CD4-positive, alpha-beta T cell treated with Interleukin-1 beta for 1 hour (primary cell): Measurements from ENCODE around the gene MSTN.

ENCODE experiments used
- DNase-seq, 2 donors: peaks; one replicate each; pipeline ENCODE4 v3.0.0-alpha.2; 2020 to 2022

MSTN gene

DNA sequence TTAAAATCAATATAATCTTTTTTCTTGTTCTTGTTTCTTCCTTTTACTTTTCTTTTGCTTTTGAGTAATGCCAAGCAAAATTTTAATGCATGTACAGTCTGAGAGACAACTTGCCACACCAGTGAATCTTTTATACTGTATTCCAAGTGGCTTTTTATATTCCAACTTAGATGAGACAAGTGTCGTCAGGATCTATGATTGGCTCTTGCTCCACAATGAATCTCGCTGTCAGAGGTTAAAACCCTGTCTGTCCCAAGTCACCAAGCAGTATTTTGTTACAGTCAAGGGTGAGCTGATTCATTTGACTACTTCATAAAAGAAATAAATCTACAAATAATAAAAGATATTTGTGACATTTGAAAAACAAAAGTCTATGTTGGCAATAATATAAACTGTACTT, at the start of gene MSTN:
MSTN (minus strand) TSS at position 129 of the 400 bp plus-strand sequence. CDS start 133 bp downstream, outside the sequence.
- no peak for DNase-seq

DNA sequence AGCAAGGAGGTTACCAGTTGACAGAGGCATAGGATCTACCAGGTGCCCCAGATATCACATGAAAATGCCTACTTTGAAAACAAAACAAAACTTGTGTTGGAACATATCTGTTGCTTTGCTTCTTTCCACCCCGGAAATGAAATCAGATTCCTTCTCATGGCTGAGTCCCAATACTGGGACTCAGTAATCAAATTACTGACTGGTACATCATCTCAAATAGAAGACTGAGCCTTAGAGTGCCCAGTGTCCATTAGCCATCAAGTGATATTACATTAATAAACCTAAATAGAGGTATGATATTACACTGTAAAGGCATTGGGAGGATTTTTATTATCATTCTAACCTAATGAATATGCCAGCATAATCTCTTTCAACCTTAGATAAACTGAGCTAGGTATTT, 48.6 kb upstream of the MSTN start:
- DNase-seq = no peak

DNA sequence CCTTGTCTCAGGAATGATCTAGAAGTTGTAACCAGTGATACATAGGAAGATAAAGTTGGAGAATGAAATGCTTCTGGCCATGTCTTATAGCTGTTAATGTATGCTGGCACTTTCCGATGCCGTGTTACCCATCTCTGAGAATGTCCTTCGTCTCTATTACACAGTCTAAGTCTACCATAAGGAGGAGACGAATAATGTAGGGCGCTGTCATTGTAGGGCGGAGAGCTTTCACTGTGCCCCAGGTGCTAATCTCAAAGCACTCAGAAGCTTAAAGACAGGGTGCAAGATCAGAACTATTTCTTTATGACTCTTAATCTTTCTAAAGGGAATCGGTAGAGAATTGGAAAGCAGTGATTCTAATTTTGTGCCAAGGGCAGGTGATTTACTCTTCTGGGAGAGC, 48.2 kb upstream of the MSTN start:
- no peak for DNase-seq

DNA sequence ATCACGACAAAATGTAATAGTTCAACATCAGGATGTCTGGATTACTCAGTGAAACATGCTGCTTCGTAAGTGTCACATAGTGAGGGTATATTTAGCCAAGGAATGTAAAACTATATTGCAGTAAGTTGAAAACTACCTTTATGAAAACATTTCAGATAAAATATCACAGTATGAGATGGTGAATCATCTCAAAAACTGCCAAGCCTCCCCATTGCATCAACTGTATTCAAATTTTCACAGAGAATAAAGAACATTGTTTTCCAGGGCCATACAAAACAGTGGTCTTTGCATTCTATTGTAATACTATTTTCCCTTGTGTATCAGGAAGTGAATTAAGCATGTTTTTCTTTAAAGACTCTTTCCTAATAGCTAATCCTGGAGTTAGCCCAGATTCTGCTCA, 47.6 kb upstream of the MSTN start:
- DNase-seq = no peak

DNA sequence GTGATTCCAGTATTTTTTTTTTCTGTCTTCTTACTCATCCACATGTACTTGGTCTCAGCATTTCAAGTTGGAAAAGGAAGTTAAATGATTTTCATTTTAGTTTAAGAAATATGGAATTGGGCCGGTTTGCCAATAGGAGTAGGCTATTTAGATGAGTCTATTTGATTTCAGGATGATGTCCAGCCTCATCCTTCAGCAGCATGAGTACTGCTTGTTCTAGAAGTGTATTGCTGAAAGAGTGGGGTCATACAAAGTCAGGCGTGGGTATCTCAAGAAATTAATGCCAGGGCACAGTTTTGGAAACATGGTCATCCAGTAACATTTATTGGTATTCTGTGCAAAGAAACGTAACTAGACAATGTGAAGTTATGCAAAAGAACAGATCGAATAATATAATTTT, 44.9 kb upstream of the MSTN start:
- DNase-seq = no peak

DNA sequence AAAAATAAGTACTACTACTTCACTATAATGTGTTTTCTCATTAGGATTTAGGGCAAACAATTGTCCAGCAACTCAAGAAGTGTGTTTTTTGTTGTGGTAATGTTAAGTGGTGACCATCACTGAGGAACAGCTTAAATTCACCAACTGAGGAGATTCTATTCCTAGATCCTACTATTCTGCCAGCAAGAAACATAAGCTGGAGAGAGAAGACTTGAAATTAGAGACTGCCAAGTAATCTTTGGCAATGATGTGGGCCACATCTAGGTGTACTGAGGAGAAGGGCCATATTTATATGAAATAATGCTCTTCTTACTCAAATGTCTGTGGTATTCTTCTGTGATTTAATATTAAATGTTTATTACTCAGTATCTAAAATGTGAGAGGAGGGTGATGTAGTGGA, 44.3 kb upstream of the MSTN start:
- no peak for DNase-seq

DNA sequence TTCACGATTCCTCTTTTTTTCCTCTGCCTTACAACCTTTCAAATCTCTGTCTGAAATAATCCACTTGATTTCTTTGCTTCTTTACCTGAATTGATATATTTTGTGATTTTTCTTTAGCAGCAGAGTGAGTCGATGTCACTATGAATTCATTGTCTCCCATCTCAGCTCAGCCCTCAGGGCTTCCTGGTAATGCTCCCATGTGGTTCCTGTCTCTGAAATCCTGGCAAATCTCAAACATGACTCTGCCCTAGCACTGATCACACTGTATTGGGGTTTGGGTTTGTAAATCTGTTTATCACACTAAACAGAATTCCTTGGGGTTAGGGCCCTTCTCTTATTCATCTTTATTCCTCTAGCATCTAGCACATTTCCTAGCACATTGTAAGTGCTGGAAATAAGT, 43.0 kb upstream of the MSTN start:
- no peak for DNase-seq

DNA sequence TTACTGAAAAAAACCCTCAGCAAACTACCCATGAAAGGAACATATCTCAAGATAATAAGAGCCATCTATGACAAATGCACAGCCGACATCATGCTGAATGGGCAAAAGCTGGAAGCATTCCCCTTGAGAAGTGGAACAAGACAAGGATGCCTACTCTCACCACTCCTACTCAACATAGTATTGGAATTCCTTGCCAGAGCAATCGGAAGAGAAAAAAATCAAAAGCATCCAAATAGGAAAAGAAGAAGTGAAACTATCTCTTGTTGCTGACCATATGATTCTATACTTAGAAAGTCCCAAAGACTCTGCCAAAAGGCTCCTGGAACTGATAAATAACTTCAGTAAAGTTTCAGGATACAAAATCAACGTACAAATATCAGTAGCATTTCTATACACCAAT, 40.6 kb upstream of the MSTN start:
- no peak for DNase-seq

DNA sequence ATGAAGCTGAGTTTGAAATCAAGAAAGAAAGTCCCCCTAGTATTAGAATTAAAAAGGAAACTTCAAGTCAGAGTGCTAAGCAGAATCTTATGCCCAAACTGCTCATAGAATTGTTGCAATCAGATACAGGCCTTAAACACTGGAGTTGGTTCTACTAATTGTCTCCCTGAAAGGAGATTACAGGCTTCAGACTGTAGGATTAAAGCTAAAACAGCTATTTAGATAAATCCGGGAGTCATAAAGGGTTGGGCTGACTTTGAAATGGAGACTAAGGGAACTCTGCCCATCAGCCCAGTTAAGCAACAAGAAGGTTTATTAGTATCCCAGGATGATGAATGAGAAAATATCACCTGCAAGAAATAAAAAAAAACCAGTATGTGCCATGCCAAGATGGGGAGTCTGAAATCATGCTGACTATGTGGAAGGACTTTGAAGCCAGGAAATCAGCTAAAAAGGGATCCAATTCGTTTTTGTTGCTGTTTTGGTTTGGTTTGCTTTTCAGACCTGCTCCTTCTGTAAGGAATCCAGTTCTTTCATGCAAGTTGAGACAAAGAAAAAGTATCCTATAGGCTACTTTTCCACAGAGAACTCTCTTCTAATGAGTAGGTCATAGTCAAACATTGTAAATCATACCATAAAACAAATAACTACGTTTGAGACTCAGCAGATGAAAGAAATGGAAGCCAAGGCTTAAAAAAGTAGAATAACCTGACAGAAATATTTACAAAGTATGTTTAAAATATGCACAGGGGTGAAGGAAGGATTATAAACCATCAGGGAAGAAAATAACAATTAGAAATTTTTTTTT, 37.6 kb upstream of the MSTN start:
- DNase-seq = no peak

DNA sequence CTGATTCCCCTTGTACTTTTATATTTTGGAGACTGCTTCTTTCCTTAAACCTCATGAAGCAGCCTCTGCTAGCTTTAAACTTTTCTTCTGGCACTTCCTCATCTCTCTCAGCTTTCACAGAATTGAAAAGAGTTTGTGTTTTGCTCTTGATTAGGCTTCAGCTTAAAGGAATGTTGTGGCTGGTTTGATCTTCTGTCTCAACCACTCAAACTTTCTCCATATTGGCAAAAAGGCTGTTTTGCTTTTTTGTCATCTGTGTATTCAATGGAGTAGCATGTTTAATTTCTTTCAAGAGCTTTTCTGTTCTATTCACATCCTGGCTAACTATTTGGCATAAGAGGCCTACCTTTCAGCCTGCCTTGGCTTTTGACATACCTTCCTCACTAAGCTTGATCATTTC, 36.3 kb upstream of the MSTN start:
- DNase-seq = no peak

DNA sequence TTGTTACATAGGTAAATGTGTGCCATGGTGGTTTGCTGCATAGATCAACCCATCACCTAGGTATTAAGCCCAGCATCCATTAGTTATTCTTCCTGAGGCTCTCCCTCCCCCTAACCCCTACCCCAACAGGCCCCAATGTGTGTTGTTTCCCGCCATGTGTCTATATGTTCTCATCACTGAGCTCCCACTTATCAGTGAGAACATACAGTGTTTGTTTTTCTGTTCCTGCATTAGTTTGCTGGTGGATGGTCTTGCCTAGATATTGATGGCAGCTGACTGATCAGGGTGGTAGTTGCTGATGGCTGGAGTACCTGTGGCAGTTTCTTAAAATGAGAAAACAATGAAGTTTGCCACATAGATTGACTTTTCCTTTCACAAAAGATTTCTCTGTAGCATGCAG, 34.6 kb upstream of the MSTN start:
- DNase-seq = no peak

DNA sequence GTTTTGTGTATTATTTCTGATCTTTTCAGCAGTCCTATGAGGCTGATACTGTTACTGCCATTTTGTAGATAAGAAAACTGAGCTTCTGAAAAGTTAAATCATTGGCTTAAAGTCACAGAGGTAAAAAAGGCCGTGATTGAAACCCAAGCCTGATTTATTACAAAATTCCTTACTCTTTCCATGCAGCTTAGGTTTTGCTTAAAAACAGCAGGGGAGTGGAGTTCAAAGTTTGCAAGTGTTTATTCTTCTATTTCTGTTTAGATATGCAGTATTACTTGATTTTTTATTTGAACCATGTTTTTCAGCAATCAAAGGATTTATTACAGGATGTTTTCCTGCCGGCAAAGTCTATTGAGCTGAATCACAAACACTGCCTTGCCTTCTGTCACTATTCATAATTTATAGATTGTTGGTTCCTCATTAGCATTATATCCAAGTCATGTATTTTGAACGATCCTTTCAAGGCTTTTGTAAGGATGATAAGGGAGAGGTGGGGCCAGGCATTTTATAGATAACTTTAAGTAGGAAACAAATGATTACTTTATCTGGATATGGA, 31.9 kb upstream of the MSTN start:
- no peak for DNase-seq

DNA sequence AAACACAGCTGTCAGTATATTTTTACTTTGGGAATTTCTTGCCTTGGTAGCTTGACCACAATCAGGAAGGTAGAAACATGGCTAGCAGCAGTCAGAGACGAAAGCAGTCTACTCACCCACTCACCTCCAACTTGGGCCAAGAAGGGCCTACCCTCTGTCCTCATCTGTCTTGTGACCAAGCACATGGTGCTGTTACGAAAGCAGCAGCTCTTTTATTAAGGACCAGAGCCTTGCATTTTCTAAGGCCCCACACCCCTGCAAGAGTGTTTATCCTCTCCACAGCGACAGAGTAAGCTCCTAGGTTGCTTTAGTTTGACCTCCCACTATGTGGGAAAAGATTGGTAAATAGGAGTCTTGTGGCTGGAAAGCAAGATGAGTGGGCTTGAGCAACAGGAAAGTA, 31.3 kb upstream of the MSTN start:
- no peak for DNase-seq

DNA sequence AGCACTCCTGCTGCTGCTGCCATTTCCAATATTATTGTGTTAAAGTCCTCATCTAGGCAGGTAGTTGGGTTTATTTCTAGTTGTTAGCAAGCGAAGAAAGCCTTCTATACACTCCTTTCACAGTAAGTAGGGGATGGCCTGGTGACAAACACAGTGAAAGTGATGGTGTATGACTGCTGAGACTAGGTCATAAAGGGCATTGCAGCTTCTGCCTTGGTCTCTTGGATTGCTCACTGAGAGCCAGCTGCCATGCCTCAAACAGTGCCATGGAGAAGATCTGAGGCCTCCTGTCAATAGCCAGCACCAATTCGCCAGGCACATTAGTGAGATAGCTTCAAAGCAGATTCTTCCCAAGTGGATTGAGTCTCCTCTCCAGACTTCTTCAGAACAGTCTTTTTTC, 27.6 kb upstream of the MSTN start:
- DNase-seq = no peak

DNA sequence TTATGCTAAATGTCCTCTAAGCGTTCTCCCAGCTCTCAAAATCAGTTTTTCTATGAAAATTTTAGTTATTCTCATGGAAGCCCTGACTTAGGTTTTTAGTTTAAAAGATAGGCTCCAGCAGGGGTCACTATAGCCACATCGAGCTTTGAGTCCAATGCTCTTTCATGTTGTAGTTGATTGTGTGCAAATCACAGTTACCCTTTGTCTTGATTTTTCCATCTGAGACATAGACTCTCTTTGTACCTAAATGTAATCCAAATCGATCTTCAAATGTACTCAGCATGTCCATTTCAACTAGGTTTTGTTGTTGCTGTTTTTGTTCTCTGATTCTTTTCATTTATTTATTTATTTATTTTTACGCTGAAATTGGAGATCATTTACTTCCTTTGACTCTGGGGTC, 26.4 kb upstream of the MSTN start:
- peak; percentile 26 to 65 for DNase-seq

DNA sequence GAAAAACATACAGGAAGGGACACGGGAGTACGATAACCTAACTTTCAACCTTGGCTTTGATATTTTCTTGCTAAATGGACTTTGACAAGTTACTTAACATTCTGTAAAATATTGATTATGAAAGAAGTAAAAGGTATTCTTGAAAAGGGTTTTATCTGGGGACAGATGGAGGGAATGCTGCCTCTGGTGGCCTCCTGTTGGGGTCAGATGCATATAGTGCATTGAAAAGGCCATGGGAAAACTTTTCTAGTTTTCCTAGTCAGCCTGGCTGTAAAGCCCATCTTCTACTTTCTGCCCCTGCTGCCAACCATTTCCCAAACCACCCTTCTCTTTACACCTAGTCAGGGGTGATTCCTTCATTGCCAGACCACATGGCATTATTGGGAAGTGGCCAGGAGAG, 22.2 kb upstream of the MSTN start:
- DNase-seq = no peak

DNA sequence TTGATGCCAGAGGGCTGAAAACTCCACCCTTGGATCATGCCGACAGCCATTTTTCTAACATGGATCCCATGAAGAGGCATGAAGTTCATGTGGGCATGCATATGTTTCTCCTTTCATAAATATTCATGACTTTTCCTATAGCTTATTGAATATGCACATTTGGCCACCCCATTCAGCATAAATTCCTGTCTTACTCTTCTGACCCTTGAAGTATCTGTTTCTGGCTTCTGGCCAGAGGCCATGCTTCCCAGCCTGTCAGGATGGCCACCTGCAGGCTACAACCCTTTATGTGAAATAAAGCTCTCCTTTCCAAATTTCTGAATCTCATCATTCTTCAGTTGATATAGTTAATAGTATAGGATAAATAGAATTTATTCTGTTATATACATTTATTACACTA, 19.6 kb upstream of the MSTN start:
- no peak for DNase-seq

DNA sequence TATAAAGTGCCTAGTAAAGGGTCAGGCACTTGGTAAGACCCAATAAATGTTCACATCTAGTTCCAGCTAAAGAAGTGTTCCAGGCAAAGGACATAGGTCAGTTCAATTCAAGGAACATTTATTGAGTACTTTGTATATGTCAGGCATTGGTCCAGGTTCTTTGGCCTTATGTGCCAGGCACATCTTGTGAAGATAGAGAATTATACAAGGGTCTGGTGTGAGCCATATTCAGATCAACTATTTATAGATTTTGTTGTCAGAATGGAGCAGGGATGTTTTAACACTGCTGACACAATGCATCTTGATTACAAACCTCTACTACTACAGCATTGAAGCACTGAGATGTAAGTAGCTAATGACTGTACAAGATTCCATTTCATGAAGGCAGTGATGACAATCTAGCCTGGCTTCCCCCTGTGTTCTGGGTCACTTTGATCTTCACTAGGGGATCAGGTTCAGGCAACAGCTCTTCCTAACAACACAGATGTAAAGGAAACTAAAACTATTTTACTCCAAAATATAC, 18.1 kb upstream of the MSTN start:
- no peak for DNase-seq

DNA sequence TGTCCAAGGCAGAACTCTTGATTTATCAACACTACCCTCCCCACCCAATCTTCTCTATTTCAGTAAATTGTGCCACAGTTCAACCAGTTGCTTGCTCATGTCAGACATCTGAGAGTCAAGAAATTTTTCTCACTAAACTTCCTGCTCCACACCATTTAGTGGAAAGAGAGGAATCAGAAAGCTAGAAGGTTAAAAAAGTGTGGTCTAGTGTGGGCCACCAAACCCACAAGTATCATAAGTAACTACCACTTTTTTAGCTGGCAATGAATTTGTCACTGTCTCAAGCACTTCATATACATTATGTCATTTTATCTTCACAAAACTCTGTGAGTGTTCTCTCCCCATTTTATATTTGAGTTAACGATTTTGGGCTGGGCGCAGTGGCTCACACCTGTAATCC, 16.6 kb upstream of the MSTN start:
- no peak for DNase-seq

DNA sequence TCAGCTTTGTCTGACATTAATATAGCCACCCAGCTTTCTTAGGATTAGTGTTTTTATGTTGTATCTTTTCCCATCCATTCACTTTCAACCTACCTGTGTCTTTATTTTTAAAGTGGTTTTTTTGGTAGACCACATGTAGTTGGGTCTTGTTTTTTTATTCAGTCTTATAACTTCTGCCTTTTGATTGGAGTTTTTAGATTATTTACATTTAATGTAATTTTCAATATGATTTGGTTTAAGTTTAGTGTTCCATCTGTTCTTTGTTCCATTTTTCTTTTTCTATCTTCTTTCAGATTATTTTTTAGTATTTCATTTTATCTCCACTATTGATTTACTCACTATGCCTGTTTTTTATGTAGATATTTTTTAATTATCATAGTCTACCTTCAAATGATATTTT, 13.1 kb upstream of the MSTN start:
- no peak for DNase-seq

DNA sequence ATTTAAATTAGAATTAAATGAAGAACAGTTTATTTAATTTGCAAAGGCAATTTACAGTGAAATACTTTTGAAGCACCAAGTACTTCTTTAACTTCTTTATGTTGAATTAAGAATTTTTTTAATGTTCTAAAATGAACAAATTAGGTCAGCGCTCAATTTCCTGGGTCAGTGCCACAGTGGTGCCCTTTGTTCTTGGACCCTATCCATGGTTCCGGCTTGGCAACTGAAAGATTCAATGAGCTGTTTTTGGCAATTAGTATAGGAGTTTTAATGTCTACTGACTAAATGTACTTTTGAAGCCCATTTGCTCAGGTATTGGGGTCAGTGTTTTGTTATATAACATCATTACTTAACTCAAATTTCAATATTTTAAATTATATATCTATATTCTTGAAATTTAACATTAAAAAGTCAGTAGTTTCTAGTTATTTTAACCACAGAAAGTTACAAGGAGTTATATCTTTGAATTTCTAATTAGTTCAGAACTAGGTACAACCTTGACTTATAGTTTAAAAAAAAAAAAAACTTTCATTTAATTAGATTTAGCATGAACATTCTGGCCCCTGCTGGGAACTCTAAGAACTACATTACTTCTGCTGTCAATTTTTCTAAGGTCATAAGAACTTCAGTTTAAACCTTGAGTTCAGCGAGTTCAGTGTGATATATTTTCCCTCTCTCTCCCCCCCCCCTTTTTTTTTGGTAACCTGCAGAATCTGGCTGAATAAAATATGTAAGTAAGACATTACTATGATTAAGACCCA, 7.6 kb upstream of the MSTN start:
- peak in 1 of 2 donors; percentile 45 for DNase-seq

DNA sequence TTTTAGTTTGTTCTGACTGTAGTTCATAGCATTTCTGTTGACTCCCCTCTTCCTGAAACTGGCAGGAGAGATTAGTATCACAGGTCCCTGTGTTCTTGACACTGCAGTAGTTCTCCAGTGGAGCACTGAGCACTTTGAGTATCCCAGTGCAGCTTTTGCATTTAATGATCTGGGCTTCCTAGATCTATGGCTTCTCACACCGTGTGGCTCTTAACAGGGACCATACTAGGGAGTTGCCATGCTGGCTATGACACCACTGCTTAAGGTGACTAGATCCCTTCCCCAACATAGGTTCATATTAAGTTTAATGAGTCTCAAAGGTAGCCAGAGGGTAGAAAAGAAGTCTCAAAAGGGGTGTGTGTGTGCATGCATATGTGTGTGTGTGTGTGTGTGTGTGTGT, 6.2 kb upstream of the MSTN start:
- DNase-seq = no peak

DNA sequence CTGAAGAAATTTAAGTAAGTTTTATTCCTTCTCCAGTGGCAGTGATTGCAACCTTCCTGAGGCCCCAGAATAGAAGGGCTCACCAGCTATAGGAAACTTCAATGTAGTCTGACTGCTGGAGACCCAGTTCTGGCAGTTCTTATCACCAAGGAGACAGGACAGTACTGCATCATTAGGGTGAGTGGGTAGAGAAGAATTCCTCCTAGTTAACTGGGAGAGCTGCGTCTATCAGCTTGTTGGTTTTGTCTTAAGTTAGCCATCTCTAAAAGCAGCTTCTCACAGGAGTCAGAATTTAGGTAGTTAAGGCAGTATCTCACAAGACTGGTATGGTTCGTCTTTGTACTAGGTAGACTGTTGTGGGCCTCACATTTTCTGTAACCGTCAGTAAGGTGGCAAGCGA, 3.3 kb upstream of the MSTN start:
- DNase-seq = no peak

DNA sequence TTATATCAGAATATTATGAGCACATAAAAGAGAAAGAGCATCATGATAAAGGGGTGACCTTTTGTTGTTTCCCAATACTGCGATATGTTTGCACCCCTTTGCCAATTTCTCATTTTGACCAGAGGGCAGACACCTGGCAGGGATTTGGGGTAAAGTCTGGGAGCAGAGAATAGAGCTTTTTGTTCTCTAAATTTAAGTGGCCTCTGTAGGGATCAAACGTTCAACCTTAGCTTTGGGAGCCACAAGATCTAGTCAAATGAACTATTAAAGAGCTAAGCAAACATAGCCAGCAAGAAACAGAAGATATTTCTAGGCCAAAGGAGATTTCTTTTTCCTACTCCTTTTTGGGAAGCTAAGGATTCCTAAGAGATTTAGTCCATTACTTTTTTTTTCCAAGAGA, 1.1 kb upstream of the MSTN start:
- no peak for DNase-seq
